Stimulated activated CD4-positive, alpha-beta T cell treated with anti-CD3 and anti-CD28 coated beads, TNF-alpha, amount 100 ng/mL, for 1 hour (primary cell): ENCODE measurements around the gene ZNF365.

Experiments used
- DNase-seq, 3 donors: peaks; one replicate each; pipeline ENCODE4 v3.0.0-alpha.2; 2020; ENCODE audit warnings: low read depth in 3 of 3, low spot score in 1 of 3

The ZNF365 gene

DNA sequence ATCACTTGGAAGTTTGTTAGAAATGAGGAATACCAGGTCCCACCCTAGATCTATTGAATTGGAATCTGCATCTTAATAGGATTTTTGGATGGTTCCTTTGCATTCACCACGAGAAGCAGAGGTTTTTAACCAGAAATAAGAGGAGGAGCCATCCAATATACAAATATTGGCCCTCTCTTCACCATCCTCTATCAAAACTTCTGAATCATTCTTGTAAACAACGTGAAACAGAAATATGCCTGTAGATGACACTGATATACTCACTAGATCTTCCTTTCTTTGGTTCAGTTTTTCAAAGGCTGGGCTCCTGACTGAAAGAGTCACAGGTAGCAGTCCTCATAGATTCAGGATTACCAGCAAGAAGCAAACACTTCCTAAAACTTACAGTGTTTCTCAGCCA is 39.5 kb downstream of the ZNF365 start:
- DNase-seq, result no peak

DNA sequence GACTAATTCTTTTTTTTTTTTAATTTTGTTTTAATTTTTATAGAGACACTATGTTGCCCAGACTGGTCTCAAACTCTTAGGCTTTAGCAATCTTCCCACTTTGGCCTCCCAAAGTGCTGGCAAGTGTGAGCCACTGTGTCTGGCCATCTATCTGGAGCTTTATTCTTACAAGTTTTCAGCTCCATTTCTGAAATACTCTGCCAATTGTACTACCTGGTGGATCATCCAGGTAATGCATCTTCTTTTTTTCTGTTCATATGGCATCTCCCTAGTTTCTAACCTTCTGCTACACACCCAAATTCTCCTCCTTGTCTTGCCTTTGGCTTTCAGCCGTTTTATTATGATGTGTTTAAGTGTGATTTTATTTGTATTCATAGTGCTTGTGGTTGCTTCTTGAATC is 40.2 kb downstream of the ZNF365 start:
- DNase-seq, result no peak

DNA sequence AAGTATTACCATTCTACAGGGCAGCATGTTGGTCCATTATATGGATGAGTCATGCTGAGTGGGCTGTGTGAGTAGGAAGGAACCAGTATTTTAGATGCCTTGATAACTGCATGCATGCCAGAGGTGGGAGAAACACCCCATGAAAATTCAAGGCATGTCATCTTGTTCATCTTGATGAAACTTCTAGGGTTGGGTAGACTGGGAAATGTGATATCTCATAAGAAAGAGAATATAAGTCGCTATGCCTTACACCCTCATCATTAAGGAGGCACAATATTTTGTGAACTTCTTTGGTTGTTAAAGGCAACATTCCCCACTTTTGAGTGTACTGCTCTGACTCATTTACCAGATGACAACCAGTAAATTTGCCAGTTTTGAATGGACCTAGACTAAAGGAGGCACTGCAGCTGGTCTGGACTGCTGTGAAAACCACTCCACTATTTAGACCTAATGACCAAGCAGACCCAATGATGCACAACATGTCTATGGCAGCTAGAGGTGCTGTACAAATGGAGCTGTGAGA is 48.0 kb downstream of the ZNF365 start:
- no peak for DNase-seq

DNA sequence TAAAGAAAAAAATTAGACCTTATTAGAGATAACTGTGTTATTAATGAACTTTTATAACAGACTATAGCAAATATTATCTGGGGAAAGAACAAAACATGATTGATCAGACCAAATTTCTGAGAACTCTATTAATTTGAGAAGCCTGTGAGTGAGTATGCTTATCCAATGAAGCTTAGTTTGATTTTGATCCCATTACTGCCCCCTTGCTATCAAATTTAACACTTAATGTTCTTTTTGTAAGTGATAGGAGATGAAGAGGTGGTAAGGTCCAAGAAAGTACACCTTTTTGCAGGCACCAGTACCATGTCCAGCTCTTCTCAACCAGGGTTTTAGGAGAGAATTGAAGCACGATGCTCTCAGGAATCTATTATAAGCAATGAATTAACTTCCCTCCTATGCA is 49.9 kb downstream of the ZNF365 start:
- no peak for DNase-seq

DNA sequence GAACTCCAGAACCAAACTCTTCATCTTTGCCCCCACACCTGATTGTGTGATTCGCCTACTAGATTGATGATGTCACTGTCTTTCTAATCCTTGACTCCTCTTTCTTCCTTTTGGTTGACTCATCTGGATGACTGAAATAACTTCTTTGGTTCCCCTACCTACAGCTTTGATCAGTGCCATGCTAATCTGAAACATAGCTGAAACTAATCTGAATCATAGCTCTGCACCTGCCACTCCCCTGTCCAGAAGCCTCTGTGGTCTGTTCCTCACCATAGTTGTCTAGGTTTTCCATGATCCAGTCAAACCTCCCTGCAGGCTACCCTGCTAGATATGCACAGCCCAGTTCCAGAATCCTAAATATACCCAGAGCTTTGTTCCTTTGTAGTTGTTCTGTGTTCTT is 51.9 kb downstream of the ZNF365 start:
- no peak for DNase-seq

DNA sequence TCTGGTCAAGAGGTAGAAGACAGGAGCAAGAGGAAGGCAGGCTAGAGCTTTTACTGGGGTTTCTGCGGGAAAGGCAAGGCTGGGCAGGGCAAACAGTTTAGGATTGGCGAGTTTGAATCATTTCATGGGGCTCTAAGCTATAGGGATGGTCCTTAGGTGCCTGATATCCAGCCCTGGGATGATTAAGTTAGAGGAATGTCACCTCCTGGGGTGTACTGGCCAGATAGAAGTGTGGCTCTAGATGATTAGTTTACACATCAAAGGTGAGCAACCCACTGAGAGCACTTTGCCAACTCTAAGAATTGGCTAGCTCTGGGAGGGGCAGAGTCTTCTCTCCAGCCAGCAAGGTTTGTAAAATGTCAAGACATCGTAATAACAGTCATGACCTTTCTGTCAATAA is 52.4 kb downstream of the ZNF365 start:
- DNase-seq, result no peak

DNA sequence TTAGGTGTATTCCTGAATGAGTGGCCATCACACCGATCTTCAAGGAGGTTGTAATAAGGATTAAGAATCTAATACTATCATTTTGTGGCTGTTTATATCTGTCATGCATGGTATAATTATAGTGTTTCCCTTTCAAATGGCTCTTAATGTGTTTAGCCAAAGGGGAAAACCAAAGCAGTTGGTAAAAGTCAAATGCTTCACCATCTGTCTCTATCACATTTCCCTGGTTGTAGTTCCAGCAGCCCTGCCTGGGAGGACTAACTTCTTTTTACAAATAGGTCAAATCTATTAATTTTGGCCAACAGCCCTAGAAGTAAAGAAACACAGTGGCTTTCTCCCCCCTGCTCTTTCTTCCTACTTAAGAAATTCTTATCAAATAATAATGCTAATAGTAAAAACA is 56.7 kb downstream of the ZNF365 start:
- DNase-seq, result no peak

DNA sequence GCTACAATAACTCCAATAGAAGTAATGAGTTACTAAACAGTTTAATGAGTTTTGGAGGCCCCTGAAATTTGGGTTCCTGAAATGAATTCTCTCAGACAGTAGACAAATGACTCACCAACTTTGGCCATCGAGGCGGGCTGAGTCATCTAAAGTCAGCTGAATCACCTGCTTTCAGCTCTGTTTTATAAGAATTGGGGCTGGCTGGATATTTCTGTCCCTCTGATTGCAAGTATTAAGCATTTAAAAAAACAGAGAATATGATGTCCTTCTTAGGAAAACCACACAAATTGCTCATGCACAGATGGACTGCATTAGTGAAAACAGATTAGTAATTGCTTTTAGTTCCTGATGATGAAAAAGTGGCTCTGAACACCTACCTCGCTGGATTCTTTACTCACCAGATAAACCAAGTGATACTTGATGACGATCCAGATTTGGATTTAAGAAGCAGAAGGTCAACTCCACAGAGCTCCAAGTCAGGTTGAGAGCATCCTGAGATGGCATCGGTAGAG is 59.1 kb downstream of the ZNF365 start:
- DNase-seq, result peak in 2 of 3 donors; percentile 5 to 35

DNA sequence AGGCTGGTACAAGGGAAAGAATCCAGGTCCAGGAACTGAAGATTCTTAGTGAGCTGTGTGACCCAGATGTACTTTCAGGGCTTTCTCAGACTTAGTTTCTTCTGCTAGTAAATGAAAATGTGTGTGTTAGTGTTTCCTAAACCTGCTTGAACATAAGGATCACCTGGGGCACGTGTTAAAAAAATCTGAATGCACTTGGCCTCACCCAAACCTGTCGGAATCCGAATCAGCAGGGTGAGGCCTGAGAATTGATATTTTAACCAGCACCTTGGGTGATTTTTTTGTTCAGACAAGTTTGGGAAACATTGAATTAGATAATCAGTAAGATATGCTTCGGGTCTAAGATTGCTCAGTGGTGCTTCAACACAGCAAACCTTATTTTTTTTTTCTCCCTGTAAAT is 59.7 kb downstream of the ZNF365 start:
- DNase-seq, result no peak

DNA sequence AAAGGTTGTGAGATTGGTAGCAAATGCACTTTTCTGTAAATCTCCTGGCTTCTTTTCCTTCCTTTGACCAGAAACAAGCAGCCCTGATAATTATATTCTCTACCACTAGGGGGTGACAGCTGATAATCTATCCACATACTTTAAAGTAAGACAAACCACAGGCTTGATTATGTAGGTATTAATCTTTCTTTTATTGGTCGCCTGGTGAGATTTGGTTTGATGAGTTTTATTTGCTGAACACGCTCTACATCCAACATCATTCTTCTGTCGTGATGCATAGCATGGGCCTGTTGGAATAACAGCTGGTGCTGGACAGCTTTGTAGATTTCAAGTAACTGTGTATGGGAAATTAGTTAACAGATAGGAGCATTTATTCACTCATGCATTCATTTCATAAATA is 63.5 kb downstream of the ZNF365 start:
- DNase-seq, result no peak

DNA sequence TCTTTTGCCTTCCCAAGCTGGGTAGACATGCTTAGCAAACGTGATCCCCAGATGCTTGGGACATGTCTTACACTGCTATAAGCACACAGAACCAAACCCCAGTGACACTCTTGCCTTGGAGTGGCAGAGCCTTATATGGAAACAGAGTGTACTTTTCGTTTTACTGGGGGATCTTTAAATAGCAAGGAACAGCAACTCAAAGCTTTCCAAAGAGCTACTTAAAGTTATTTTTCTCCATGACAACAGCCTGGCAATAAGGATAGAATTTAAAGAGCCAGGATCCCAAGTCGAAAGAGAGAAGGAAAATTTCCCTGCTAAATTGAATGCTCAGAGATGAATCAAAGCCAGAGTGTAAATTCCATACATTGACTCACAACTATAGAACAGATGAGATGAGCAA is 67.8 kb downstream of the ZNF365 start:
- no peak for DNase-seq

DNA sequence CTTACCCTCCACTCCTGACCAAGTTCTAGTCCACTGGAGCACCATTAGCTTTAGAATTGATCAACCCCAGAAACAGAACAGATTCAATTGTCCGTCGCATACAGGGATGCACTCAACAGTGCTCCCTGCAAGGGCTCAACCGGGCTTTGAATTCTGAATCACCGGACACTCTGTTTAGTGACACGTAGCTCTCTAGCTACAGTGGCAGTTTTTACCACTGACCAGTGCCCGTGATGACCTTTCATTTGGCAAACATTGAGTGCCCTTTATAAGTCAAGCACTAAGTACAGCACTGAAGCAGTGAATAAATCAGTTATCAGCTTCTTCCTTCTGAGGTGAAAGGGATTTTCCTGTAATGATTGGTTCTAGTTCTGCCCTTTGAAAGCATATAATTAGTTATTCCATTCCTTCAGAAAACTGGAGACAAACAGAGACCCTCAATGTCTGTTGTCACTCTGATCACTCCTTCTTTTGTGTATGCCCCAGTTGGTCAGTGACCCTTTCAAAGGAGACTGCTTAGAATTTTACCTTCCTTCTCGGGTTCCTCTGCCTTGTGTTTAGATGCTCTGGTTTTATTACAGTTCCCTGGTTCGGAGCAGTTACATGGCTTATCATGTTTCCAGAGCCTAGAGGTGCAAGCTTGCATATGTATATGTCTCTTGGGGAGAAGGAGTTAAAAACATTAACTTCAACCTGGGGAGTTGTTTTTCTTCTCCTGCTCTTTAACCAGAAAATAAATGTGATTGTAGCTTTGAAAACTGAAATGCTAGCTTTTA is 68.9 kb downstream of the ZNF365 start:
- DNase-seq, result no peak

DNA sequence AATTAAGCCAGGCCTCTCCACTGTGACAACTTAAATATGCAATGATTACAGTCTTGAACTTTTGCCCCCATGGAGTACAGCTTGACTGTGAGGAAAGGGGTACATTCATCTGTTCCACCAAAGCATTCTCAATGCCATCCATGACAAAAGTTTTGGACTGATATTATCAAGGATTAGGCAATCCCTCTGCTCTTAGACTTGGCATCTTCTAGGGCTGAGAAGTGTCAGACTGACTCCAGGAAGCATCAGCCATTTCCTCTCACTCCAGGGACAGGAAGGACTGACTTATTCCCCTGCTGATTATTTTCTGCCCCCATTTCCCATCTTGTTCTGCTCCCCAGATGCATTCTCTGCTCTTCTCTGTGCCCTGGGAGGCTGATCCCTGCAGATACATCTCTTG is 69.7 kb downstream of the ZNF365 start:
- no peak for DNase-seq

DNA sequence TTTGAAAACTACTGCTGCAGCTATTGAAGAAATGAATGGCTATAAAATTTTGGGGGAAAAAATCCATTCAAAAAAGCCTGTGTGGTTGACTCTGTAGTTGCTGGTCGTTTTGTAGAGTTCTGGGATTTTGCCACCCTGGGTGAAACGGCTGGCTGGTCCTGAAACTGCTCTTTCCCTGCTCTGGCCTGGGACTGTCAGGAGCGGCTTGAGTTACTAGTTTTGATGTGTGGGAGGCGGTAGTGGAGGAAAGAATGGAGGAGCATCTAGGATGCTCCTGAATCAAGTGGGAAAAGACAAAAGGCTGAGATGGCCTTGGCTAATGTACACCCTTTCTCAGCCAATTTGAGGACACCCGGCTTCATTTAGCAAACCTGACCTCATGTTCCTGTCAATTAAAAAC is 72.5 kb downstream of the ZNF365 start:
- DNase-seq, result no peak

DNA sequence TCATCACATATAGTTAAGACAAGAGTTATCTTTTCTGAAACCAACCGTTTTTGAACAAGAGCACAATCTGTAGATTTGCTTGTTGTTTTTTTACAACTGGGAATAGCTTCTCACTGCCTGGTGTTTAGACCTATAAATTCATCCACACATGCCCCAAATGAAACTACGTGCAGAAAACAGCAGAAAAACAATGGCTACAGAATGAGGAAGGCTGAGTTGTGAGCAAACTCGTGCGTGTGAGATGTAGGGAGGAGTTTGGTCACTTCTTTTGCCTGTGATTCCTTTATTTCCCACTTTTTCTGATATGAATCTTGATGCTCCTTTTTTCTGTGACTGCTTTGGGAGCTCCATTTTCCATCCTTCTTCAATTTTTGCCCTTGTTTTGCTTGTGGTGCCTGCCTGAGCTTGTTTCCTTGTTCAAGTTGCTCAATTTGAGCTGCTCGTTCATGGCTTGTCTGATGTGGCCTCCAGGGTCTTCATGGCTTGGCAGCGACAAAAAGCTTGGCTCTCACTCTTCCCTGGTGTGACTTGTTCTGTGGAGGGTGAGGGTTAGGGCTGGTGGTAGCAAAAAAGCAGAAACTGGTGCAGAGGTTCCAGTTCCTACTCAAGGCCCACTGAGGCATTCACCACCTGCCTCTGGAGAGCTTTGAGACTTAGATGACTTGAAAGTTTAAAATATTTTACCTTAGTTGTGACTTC is 76.9 kb downstream of the ZNF365 start:
- no peak for DNase-seq

DNA sequence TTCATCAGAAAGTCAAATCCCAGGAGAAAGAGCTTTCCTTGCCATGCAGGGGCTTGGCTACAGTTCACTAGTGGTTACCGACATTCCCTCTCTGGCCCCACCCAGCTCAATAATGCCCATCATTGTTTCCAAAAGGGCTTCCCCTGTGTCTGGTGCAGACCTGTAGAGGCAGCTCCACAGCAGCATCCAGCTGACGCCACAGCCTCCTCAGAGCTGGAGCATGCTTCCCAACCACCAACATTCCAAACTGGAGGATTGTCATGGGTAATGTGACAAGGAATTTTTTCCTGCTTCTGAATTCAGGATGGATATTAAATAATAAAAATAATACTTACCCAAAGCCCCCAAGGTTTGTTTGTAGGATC is 77.4 kb downstream of the ZNF365 start:
- DNase-seq, result no peak
